ENCODE measurements around the gene SLC35G4. TPM values are rescaled to one million over a fixed set of nuclear protein-coding genes. Genes with fewer than 3 reads are reported as not detected.

The SLC35G4 gene
- polyA plus RNA-seq, 1 donor from 2014 or later, result not detected

DNA sequence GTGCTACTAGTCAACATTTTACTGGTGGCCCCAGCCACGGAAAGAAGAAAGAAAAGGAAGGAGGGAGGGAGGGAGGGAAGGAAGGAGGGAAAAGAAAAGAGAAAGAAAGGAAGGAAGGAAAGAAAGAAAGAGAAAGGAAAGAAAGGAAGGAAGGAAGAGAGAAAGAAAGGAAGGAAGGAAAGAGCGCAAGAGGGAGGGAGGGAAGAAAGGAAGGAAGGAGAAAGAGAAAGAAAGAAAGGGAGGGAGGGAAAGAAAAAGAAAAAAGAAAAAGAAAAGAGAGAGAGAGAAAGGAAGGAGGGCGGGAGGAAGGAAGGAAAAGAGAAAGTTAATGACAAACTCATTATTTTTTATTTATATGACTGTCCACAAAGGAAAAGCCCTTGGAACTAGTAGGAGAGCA, 34.9 kb upstream of the SLC35G4 start:
- Histone ChIP-seq H3K9me2 (ENCODE audit: insufficient read depth, low read length) (no peaks in the 10 kb centered on the region), H3K9me3 (ENCODE audit: low read length) (no peaks in the 10 kb centered on the region), H3K4me3 (ENCODE audit: low read length) (no peak overlapping the region), H2AFZ (ENCODE audit: low read depth, low read length) (no peak overlapping the region), H3K79me2 (replicated peaks; ENCODE audit: insufficient read depth, low read length) (no peaks in the 10 kb centered on the region), H3K36me3 (ENCODE audit: insufficient read depth, low read length) (no peaks in the 10 kb centered on the region), H3K27me3 (ENCODE audit: insufficient read depth, low read depth, low read length) (no peaks in the 10 kb centered on the region), H3K9ac (ENCODE audit: low read length) (no peak overlapping the region), H3F3A (ENCODE audit: insufficient read depth, low read length, poor library complexity, severe bottlenecking) (no peaks in the 10 kb centered on the region), H4K20me1 (ENCODE audit: insufficient read depth) (no peaks in the 10 kb centered on the region), H3K27ac (ENCODE audit: low read length) (no peak overlapping the region), H3K4me2 (ENCODE audit: low read length) (no peak overlapping the region)
- no peak for TF ChIP-seq TAF1 (IDR thresholded peaks at IDR 0.05; ENCODE audit: low read depth)
- no peak for TF ChIP-seq EP300 (conservative IDR thresholded peaks at IDR 0.05; ENCODE audit: poor library complexity, severe bottlenecking)
- TF ChIP-seq POLR2AphosphoS5 (IDR thresholded peaks at IDR 0.05), result no peak
- no peak for TF ChIP-seq EZH2 (IDR thresholded peaks at IDR 0.05; ENCODE audit: borderline replicate concordance, insufficient read depth, low read length, poor library complexity, severe bottlenecking)
- TF ChIP-seq RAD21 (conservative IDR thresholded peaks at IDR 0.05), result no peak
- TF ChIP-seq, protein P1, sequence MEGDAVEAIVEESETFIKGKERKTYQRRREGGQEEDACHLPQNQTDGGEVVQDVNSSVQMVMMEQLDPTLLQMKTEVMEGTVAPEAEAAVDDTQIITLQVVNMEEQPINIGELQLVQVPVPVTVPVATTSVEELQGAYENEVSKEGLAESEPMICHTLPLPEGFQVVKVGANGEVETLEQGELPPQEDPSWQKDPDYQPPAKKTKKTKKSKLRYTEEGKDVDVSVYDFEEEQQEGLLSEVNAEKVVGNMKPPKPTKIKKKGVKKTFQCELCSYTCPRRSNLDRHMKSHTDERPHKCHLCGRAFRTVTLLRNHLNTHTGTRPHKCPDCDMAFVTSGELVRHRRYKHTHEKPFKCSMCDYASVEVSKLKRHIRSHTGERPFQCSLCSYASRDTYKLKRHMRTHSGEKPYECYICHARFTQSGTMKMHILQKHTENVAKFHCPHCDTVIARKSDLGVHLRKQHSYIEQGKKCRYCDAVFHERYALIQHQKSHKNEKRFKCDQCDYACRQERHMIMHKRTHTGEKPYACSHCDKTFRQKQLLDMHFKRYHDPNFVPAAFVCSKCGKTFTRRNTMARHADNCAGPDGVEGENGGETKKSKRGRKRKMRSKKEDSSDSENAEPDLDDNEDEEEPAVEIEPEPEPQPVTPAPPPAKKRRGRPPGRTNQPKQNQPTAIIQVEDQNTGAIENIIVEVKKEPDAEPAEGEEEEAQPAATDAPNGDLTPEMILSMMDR (IDR thresholded peaks at IDR 0.05; ENCODE audit: poor library complexity, severe bottlenecking), result no peak
- TF ChIP-seq, protein P2, sequence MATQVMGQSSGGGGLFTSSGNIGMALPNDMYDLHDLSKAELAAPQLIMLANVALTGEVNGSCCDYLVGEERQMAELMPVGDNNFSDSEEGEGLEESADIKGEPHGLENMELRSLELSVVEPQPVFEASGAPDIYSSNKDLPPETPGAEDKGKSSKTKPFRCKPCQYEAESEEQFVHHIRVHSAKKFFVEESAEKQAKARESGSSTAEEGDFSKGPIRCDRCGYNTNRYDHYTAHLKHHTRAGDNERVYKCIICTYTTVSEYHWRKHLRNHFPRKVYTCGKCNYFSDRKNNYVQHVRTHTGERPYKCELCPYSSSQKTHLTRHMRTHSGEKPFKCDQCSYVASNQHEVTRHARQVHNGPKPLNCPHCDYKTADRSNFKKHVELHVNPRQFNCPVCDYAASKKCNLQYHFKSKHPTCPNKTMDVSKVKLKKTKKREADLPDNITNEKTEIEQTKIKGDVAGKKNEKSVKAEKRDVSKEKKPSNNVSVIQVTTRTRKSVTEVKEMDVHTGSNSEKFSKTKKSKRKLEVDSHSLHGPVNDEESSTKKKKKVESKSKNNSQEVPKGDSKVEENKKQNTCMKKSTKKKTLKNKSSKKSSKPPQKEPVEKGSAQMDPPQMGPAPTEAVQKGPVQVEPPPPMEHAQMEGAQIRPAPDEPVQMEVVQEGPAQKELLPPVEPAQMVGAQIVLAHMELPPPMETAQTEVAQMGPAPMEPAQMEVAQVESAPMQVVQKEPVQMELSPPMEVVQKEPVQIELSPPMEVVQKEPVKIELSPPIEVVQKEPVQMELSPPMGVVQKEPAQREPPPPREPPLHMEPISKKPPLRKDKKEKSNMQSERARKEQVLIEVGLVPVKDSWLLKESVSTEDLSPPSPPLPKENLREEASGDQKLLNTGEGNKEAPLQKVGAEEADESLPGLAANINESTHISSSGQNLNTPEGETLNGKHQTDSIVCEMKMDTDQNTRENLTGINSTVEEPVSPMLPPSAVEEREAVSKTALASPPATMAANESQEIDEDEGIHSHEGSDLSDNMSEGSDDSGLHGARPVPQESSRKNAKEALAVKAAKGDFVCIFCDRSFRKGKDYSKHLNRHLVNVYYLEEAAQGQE (IDR thresholded peaks at IDR 0.05; ENCODE audit: borderline replicate concordance), result no peak
- TF ChIP-seq MXI1 (conservative IDR thresholded peaks at IDR 0.05; ENCODE audit: poor library complexity, severe bottlenecking), result no peak
- TF ChIP-seq SMC3 (conservative IDR thresholded peaks at IDR 0.05; ENCODE audit: poor library complexity), result no peak

DNA sequence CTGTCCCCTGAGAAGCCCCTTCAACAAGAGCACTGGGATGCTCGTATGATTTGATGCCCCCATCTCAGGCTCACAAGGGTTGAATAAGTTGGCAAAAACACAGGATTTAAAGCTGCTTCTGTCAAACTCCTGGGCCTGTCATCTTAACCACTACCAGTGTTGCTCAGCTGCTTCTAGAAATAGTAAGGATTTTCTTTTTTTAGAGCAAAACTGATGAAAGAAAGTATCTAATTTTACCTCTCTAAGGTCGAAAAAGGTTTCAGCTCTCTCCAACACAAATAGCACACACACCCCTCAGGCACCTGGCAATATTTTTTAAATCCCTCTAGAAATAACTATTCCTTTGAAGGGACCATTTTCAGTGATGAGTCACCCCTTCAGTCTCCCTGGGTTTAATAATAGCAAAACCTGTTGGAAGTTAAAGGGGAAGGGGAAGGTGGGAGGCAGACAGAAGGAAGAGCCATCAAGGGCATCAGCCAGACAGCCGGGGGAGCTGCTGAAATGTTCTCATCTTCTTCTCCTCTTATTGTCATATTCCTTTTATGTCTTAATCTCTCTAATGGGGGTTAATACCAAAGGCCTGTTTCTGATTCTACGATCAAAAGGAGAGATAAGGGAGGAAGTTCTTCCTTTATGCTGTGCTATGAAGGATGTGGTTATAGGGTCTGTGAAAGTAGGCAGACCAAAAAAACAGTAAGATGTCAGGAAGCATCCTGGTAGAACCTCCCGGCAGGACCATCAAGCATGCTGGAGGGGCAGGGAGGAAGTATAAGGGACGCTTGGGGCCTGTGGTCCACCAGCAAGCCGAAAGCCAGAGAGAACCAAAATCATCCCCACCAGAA, 31.9 kb upstream of the SLC35G4 start:
- TF ChIP-seq POLR2AphosphoS5 (IDR thresholded peaks at IDR 0.05) (no peak), RAD21 (conservative IDR thresholded peaks at IDR 0.05) (no peak), EZH2 (IDR thresholded peaks at IDR 0.05; ENCODE audit: borderline replicate concordance, insufficient read depth, low read length, poor library complexity, severe bottlenecking) (no peak), SMC3 (conservative IDR thresholded peaks at IDR 0.05; ENCODE audit: poor library complexity) (no peak), EP300 (conservative IDR thresholded peaks at IDR 0.05; ENCODE audit: poor library complexity, severe bottlenecking) (no peak), MXI1 (conservative IDR thresholded peaks at IDR 0.05; ENCODE audit: poor library complexity, severe bottlenecking) (no peak), TAF1 (IDR thresholded peaks at IDR 0.05; ENCODE audit: low read depth) (no peak)
- TF ChIP-seq, protein P1 (IDR thresholded peaks at IDR 0.05; ENCODE audit: poor library complexity, severe bottlenecking), result no peak
- TF ChIP-seq, protein P2 (IDR thresholded peaks at IDR 0.05; ENCODE audit: borderline replicate concordance), result no peak
- Histone ChIP-seq H2AFZ (ENCODE audit: low read depth, low read length) (no peak overlapping the region), H3K27me3 (ENCODE audit: insufficient read depth, low read depth, low read length) (no peaks in the 10 kb centered on the region), H3K9me3 (ENCODE audit: low read length) (no peaks in the 10 kb centered on the region), H4K20me1 (ENCODE audit: insufficient read depth) (no peaks in the 10 kb centered on the region), H3K36me3 (ENCODE audit: insufficient read depth, low read length) (no peaks in the 10 kb centered on the region), H3K9ac (ENCODE audit: low read length) (no peak overlapping the region), H3K27ac (ENCODE audit: low read length) (no peak overlapping the region), H3K9me2 (ENCODE audit: insufficient read depth, low read length) (no peaks in the 10 kb centered on the region), H3K4me3 (ENCODE audit: low read length) (no peak overlapping the region), H3F3A (ENCODE audit: insufficient read depth, low read length, poor library complexity, severe bottlenecking) (no peaks in the 10 kb centered on the region), H3K79me2 (replicated peaks; ENCODE audit: insufficient read depth, low read length) (no peaks in the 10 kb centered on the region), H3K4me2 (ENCODE audit: low read length) (no peak overlapping the region)

All from neural cell (in vitro differentiated cells).